ENCODE data around the gene ZNF557. TPM values are rescaled to one million over a fixed set of nuclear protein-coding genes. Genes with fewer than 3 reads are reported as not detected.

ZNF557 gene
- total RNA-seq, 2 experiments from 2014 or later = 15.8 to 17.4 TPM

DNA sequence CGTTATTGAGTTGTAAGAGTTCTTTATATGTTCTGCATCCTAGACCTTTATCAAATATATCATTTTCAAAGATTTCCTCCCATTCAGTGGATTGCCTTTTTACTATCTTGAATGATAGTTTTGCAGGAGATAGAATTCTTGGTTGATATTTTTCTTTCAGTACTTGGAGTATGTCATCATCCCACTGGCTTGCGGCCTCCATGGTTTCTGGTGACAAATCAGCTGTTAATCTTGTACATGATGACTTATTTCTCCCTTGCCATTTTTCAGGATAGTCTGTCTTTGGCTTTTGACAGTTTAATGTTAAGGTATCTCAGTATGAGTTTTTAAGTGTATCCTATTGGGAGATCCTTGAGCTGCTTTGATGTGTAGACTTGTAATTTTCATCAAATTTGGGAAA lies 8.5 kb downstream of the ZNF557 start:
- peaks cover 73 to 83% of the 10 kb centered on the region in 2 experiments for H3K9me3 ChIP-seq (ENCODE audit: control insufficient read depth in 1 of 2, insufficient read depth in 1 of 2, low read length in 2 of 2)
- H3K4me1 ChIP-seq (ENCODE audit: insufficient read depth, low read length) = no peaks in the 10 kb centered on the region
- peaks cover 98% of the 10 kb centered on the region for H3K36me3 Mint-ChIP-seq (ENCODE audit: low read depth)
- intact Hi-C loops (cut with DNase I, micrococcal nuclease) = no loop called here
- TF ChIP-seq, protein P1, sequence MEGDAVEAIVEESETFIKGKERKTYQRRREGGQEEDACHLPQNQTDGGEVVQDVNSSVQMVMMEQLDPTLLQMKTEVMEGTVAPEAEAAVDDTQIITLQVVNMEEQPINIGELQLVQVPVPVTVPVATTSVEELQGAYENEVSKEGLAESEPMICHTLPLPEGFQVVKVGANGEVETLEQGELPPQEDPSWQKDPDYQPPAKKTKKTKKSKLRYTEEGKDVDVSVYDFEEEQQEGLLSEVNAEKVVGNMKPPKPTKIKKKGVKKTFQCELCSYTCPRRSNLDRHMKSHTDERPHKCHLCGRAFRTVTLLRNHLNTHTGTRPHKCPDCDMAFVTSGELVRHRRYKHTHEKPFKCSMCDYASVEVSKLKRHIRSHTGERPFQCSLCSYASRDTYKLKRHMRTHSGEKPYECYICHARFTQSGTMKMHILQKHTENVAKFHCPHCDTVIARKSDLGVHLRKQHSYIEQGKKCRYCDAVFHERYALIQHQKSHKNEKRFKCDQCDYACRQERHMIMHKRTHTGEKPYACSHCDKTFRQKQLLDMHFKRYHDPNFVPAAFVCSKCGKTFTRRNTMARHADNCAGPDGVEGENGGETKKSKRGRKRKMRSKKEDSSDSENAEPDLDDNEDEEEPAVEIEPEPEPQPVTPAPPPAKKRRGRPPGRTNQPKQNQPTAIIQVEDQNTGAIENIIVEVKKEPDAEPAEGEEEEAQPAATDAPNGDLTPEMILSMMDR (IDR thresholded peaks at IDR 0.05) = no peak
- no peaks in the 10 kb centered on the region for H3K27me3 ChIP-seq (ENCODE audit: control insufficient read depth in 1 of 2, insufficient read depth in 2 of 2, low read length in 2 of 2)
- POLR2A ChIA-PET = interaction anchor here (0.6 kb wide), 1 partner anchor 398 kb away, joined by 3 read pairs; no protein-coding TSS in a partner anchor
- H3K27ac ChIP-seq (ENCODE audit: low read depth in 1 of 2, low read length in 2 of 2) = no peak overlapping the region
- CTCF ChIA-PET = no interaction called here
- ATAC-seq (ENCODE audit: poor library complexity) (no peak), DNase-seq (peak in 1 of 14 experiments; percentile 19)
- no peaks in the 10 kb centered on the region for H3K27me3 Mint-ChIP-seq
- H3K4me3 Mint-ChIP-seq = no peak overlapping the region
- peaks cover 4% of the 10 kb centered on the region for H3K4me1 Mint-ChIP-seq (ENCODE audit: low read depth)
- H3K27ac Mint-ChIP-seq = no peak overlapping the region
- H3K4me3 ChIP-seq (ENCODE audit: low read length) = no peak overlapping the region
- H3K36me3 ChIP-seq (ENCODE audit: insufficient read depth, low read length) = peaks cover 99% of the 10 kb centered on the region
- peaks cover 8% of the 10 kb centered on the region for H3K9me3 Mint-ChIP-seq

DNA sequence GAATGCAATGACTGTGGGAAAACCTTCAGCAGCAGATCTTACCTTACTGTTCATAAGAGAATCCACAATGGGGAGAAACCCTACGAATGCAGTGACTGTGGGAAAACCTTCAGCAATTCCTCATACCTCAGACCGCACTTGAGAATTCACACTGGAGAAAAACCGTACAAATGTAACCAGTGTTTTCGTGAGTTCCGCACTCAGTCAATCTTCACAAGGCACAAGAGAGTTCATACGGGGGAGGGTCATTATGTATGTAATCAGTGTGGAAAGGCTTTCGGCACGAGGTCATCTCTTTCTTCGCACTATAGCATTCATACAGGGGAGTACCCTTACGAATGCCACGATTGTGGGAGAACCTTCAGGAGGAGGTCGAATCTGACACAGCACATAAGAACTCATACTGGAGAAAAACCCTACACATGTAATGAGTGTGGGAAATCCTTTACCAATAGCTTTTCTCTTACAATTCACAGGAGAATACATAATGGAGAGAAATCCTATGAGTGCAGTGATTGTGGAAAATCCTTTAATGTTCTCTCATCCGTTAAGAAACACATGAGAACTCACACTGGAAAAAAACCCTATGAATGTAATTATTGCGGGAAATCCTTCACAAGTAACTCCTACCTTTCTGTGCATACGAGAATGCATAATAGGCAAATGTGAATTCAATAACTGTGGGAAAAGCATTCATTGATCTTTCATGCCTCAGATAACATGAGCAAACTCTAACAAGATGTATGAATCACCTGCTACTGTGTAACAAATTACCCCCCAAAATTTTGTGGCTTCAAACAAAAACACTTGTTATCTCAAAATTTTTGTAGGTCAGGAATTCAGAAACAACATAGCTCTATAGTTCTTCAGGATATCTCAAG lies 13.8 kb downstream of the ZNF557 start:
- no peaks in the 10 kb centered on the region for H3K4me1 ChIP-seq (ENCODE audit: insufficient read depth, low read length)
- ChIA-PET CTCF (no interaction called here), POLR2A (interaction anchor here (0.7 kb wide), 1 partner anchor 14 kb away, joined by 4 read pairs; the partner anchor contains the start of gene ZNF557)
- H3K4me1 Mint-ChIP-seq (ENCODE audit: low read depth) = no peaks in the 10 kb centered on the region
- H3K27me3 Mint-ChIP-seq = no peaks in the 10 kb centered on the region
- H3K9me3 Mint-ChIP-seq = peaks cover 5% of the 10 kb centered on the region
- no peak for DNase-seq
- H3K27me3 ChIP-seq (ENCODE audit: control insufficient read depth in 1 of 2, insufficient read depth in 2 of 2, low read length in 2 of 2) = no peaks in the 10 kb centered on the region
- H3K36me3 Mint-ChIP-seq (ENCODE audit: low read depth) = peaks cover 89% of the 10 kb centered on the region
- peak overlapping the region; percentile 6 for H3K27ac Mint-ChIP-seq
- H3K36me3 ChIP-seq (ENCODE audit: insufficient read depth, low read length) = peaks cover 61% of the 10 kb centered on the region
- H3K27ac ChIP-seq (ENCODE audit: low read depth in 1 of 2, low read length in 2 of 2) = no peak overlapping the region
- ATAC-seq (ENCODE audit: poor library complexity) = no peak
- intact Hi-C loops (cut with DNase I, micrococcal nuclease) = loop anchor here in 1 of 2 experiments (2.0 to 5.0 kb wide), 2 partner anchors 13 to 191 kb away; no protein-coding TSS in a partner anchor
- H3K9me3 ChIP-seq (ENCODE audit: control insufficient read depth in 1 of 2, insufficient read depth in 1 of 2, low read length in 2 of 2) = peaks cover 71 to 99% of the 10 kb centered on the region in 2 experiments
- no peak overlapping the region for H3K4me3 ChIP-seq (ENCODE audit: low read length)
- no peak overlapping the region for H3K4me3 Mint-ChIP-seq
- TF ChIP-seq, protein P1 (IDR thresholded peaks at IDR 0.05) = no peak

DNA sequence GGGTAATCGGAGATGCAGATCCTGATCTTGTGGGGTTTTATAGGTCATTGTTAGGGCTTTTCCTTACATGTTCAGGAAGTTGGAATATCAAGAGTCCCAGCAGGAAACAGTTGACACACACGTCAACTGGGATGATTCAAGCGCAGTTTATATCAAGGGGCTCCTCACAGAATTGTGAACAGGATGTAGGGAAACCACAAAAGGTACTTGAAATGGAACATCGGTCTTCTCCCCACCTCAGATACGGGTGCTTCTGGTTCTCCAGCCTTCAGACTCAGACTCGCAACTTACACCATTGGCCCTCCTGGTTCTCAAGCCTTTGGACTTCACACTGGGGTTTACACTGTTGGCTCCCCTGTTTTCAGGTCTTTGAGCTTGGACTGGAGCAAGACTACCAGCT lies 19.5 kb downstream of the ZNF557 start:
- TF ChIP-seq, protein P1 (IDR thresholded peaks at IDR 0.05) = no peak
- Mint-ChIP-seq H3K4me3 (no peak overlapping the region), H3K27ac (no peak overlapping the region), H3K27me3 (no peaks in the 10 kb centered on the region), H3K36me3 (ENCODE audit: low read depth) (peaks cover 72% of the 10 kb centered on the region), H3K4me1 (ENCODE audit: low read depth) (peaks cover 7% of the 10 kb centered on the region), H3K9me3 (peaks cover 11% of the 10 kb centered on the region)
- peaks cover 10% of the 10 kb centered on the region for H3K4me1 ChIP-seq (ENCODE audit: insufficient read depth, low read length)
- intact Hi-C loops (cut with DNase I, micrococcal nuclease) = no loop called here
- no peaks in the 10 kb centered on the region for H3K27me3 ChIP-seq (ENCODE audit: control insufficient read depth in 1 of 2, insufficient read depth in 2 of 2, low read length in 2 of 2)
- ChIA-PET POLR2A (interaction anchor here (1.0 to 2.1 kb wide), 3 partner anchors 10 to 20 kb away, joined by 6 to 12 read pairs (median 6); partner anchors contain the start of gene ZNF557), CTCF (no interaction called here)
- H3K9me3 ChIP-seq (ENCODE audit: control insufficient read depth in 1 of 2, insufficient read depth in 1 of 2, low read length in 2 of 2) = peaks cover 65 to 79% of the 10 kb centered on the region in 2 experiments
- no peak overlapping the region for H3K4me3 ChIP-seq (ENCODE audit: low read length)
- DNase-seq (no peak), ATAC-seq (ENCODE audit: poor library complexity) (no peak)
- no peak overlapping the region for H3K27ac ChIP-seq (ENCODE audit: low read depth in 1 of 2, low read length in 2 of 2)
- H3K36me3 ChIP-seq (ENCODE audit: insufficient read depth, low read length) = peaks cover 4% of the 10 kb centered on the region
